ENCODE data around the gene ME3.
"Not testable (repeated sequence)": the region's sequence is repeated elsewhere in the genome, so short reads cannot be mapped to it uniquely, and the experiment has no call there.

ME3 gene

GRCh38 chr11:86551288-86552092 lies 120.9 kb downstream of the ME3 start:
- DNase-seq = no peak

DNA sequence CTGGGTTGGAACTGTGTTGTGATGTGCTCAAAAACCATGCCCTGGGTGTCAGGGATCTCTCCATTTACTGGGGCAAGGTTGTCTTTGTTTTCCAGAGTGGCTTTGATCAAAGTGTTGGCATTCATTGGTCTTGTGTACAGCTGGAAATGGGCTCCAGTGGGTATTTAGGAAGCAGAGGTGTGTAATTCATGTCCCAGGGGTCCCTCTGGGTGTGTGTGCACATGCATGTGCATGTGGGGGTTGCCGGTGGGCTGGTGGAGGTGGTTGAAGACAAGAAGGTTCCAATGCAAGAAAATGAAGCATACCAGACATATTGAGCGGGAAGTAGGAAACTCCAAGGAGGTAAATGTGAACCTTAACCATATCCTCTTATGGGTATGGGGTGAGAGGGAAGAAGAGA lies 121.7 kb downstream of the ME3 start:
- no peak for DNase-seq

GRCh38 chr11:86548271-86548917 lies 124.0 kb downstream of the ME3 start:
- DNase-seq = no peak

DNA sequence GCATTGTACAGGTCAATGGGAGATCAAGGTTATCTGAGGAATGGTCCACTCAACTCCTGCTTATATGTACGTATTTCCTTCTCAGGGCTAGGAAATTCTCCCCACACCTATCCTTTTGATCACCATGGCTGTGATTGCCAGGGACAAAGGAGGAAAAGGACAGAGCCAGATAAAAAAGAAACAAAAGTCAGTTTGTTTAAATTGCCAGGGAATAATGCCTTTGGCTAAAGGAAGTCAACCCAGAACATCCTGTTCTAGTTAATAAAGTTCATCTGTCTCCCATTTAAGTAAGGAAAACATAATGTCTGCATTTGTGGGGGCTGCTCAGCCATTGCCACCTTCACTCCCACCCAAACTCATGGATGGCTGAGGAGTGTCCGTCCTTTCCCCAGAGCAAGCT lies 124.7 kb downstream of the ME3 start:
- DNase-seq = no peak

- not testable (repeated sequence) for DNase-seq
Measured at GRCh38 chr11:86541299-86541698, 131.1 kb downstream of the ME3 start.

DNA sequence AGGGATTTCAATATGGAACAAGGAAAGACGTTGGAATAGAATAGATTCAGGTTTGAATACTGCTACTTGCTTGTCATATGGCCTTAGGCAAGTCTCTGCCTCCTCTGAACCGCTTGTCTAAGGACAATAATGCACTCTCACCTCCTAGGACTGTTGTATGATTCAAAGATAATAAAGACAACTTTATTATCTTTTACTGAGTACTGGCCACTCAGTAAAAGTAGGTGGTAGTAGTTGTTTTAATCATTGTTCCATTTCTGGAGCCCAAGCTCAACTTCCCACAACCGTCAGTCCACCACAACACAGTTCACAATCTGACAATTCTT lies 134.2 kb downstream of the ME3 start:
- DNase-seq = no peak

GRCh38 chr11:86537541-86538222 lies 134.7 kb downstream of the ME3 start:
- DNase-seq = no peak

GRCh38 chr11:86535773-86536172 lies 136.6 kb downstream of the ME3 start:
- no peak for DNase-seq

GRCh38 chr11:86524620-86525352 lies 147.6 kb downstream of the ME3 start:
- no peak for DNase-seq

DNA sequence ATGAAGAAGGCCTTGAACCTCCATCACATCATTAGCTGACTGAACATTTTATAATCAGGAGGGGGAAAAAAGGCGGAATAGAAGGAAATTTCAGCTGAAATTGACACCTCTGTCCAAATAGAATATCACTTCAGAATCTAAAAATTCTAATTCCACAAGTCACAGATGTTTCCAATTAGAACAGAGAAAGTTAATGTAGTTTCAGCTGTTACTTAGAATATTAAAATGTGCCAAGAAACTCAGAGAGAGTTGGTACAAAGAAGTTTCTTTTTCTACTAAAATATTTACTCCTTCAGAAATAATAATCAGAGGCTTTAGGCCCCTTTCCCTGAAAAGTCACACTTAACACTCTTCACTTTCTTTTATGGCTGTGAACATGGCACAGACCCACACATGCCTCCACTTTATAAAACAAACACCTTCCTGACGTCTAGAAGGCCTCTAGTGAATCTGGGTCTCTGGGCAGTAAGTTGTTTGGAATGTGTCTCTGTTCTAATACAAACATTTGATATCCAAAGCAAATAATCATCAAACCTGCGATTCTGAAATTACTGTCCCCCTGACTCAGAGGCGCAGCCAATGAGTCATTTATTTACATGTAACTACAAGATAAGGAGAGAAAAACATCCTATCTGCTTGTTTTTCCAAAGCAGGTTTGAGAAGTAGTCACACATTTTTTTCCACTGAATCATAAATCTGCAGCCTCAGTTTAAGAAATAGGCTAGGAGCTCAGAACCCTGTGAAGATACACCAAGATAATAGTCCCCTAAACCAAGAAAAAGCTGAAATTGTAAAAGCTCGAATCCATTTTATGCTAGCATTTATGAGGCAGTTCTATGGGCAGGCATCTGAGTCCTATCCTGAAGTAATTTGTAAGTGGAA lies 148.4 kb downstream of the ME3 start:
- no peak for DNase-seq

DNA sequence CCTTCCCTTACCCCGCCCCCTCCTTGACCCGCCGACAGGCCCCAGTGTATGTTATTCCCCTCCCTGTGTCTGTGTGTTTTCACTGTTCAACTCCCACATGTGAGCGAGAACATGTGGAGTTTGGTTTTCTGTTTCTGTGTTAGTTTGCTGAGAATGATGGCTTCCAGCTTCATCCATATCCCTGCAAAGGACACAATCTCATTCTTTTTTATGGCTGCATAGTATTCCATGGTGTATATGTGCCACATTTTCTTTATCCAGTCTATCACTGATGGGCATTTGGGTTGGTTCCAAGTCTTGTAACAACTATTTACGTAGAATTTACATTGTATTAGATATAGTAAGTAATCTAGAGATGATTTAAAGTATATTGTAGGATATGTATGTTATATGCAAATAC lies 149.9 kb downstream of the ME3 start:
- DNase-seq = not testable (repeated sequence)

DNA sequence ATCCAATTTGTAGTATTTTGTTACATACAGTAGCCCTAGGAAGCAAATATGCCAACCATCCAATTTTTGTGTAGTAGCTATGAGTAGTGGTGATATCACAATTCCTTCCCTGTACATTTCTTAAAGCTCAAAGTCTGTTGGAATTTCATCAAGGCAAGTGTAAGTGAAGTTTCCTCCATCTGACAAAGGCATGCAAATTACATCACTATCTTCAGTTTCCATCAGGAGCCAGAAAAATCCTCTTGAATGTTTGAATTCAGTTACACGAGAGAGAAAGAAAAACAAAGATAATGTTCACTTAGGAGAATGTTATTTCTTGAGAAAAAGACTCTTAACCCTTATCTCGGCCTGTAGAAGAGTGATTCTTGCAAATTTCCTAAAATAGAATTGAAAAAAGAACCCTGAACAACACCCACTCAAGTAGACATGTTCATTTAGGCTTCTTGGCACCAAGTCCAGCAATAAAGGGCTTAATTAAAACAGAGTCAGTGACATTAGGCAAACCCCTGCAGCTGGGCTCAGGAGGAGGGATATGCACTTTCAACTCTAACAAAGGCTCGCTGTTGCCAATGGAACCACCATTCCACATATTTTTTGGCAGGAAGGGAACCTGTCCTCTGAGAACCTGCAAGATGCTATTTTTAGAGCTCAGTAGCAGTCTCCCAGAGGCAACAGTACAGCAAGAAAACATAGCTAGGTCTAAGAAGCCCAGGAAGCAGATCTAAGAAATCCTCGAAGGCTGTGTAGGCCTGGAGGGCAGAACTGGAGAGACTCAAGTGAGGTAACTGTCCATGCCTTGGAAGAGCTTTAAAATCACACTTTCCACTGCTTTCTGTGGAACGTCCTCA lies 153.1 kb downstream of the ME3 start:
- DNase-seq = no peak

- no peak for DNase-seq
Measured at GRCh38 chr11:86518211-86518610, 154.2 kb downstream of the ME3 start.

DNA sequence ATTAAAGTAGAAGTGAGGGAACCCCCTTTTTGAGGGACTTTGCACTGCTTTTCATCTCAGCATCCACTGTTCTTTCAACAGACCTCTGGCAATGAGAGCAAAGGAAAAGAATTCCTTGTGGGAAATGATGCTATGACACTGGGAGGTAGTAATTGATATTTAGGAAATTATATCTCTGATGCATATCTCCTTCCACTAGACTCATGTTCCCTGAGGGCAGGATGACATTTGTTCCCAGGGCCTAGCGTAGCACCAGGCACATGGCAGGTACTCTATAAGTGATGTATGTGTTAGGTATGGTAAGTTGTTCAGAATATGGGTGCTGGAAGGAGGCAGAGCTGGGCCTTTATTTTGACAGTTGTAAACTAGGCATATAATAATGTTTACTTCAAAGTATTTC lies 154.9 kb downstream of the ME3 start:
- DNase-seq = no peak

DNA sequence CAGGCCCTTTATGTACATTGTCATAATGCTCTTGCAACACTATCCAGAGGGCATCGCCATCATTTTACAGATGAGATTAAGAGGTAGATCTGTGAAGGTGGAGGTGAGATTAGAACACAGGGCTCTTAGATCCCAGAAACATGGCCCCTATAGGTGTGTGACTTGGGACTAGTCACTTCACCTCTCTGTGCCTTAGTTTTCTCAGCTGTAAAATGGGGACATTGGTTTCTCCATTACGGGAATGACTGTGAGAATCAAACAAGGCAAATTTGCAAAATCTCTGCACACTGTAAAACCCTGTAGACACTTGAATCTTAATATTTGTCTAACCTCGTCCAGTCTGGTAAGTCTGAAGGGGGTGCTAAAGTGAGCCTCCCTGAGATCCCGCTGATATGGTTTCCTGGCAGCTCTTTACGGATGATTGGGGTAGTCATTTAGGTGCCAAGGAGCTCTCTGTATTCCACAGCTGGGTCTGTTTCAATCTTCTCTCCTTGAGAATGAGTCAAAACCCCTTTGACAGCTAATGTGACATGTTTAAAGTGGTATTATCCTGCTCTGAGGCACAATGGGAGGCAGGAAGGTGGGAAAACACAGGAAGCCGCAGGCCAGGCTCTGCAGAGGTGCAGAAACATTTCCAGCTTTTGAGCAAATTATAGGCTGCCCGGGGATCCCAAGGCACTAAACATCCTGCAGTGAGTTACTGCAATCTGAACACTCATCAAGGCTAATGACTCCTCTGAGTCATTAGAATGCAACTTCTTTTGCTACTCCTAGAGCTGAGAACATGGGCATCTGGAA lies 156.9 kb downstream of the ME3 start:
- DNase-seq = no peak

DNA sequence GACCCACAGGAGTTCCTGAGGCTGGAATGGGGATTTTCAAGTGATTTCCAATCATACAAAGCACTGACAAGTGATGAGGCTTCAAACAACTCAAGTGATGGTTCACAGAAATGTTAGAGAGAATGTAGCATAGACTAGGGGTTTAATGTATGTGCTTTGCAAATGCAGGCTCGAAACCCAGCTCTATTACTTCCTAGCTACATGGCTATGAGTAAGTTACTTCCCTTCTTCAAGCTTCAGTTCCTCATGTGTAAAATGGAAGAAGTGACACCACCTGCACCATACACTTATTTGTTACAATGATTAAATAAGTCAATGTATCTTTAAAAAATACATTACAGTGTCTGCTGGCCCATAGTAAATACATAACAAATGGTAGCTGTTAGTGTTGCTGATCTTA lies 158.0 kb downstream of the ME3 start:
- DNase-seq = no peak

DNA sequence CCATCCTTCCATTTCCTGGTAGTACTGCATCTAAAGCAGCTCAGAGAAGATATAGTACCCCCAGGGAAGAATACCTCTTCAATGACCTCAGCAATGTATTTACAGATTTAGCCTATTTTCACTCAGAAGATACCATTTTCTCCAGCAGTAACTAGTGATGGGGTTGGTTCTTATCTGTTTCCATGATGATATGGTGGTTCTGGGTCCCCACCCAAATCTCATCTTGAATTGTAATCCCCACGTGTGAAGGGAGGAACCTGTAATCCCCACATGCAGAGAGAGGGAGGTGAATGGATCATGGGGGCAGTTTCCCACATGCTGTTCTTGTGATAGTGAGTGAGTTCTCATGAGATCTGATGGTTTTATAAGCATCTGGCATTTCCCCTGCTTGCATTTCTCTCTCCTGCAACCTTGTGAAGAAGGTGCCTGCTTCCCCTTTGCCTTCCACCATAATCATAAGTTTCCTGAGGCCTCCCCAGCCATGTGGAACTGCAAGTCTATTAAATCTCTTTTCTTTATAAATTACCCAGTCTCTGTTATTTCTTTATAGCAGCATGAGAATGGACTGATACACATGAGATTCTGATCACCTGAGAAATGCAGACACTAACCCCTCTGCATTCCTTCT lies 158.6 kb downstream of the ME3 start:
- DNase-seq = no peak

DNA sequence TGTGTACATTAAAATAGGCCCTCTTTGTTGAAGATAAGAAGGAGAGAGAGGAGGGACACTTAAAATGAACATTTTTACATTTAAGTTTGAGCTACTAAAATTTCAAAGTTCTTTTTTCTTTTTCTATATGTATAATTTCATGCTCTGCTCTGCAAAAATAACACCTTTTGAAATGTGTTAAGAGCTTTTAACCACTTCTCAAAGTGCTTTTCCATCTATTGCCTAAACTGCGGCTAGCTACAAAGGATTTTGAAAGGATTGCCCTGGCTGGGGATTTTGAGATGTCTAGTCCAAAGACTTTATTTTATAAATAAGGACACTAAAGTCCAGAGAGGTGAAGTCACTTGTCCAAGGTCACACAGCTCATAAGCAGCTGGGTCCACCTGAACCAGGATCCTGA lies 159.3 kb downstream of the ME3 start:
- no peak for DNase-seq

- DNase-seq = no peak
Measured at GRCh38 chr11:86511086-86511551, 161.3 kb downstream of the ME3 start.

DNA sequence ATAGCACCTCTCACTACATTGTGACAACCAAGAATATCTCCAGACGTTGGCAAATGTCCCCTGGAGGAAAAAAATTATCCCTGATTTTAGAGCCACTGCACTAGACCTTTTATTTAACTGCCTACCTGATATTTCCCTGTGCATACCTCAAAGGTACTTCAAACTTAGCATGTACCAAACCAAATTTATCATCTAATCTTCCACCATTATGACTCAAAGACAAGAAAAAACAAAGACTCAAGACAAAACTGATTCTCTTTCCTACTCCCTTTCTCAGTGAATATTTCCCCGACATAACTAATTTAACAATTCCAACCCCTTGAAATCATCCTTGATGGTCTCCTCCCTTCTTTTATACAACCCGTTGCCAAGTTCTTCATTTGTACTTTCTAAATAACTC lies 161.7 kb downstream of the ME3 start:
- DNase-seq = no peak
